GM10266 (cell line): ENCODE measurements around the gene LYAR.

ENCODE experiments used
- DNase-seq: peaks from one replicate; pipeline ENCODE4 v3.0.0; 2012; ENCODE audit errors: extremely low spot score
- CTCF ChIP-seq: IDR thresholded peaks from 2 replicates; pipeline ENCODE4 v1.5.1; 2012; ENCODE audit warnings: mild to moderate bottlenecking, low read depth; ENCODE audit not compliant: control insufficient read depth, insufficient read depth; ENCODE audit errors: missing control alignments

LYAR gene

DNA sequence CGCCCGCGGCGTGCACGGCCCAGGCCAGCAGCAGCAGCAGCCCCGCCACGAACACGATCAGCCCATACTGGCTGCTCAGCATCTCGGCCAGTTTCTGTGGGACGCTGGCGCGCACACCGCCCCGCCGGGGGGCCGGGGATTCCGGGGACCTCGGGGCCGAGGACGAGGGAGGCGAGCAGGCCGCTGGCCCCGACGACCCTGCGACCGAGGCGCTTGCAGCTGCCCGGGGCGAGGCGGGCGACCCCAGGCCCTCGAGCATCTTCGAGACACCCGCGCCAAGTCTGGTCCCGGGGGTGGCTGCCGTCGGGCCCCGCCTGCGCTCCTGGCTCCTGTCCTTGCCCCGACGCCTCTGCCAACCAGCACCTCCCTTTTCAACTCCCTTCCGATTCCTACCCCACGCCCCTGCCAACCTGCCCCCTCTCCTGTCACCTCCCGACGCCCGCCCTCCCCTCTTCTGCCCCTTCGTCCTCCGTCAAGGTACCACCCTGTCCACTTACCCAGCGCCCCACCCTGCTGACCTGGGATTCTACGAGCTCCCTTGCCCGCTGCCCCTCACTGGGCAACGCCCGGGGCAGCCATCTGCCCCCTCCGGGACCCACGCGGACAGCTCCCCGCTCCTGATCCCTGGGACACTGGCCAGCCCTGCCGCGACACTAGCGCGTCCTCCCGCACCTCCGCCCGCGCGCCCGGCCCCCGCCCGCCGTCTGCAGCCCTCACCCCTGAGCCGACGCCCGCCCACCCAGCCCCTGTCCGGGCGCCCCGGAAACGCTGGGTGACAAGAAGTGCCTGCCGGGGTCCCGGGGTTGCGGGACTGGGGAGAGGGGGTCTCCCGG is 63.1 kb downstream of the LYAR start, which contains the start of gene OTOP1:
OTOP1 (minus strand) TSS at position 324 of the 833 bp plus-strand sequence; CDS start at position 259, 65 bp downstream.
- no peak for TF ChIP-seq CTCF

GRCh38 chr4:4225915-4226605 is 63.9 kb downstream of the LYAR start:
- DNase-seq = no peak
- TF ChIP-seq CTCF = no peak

More for the DNA sequence above, 63.1 kb downstream of the LYAR start, which contains the start of gene OTOP1:
- DNase-seq = no peak
